Activated naive CD8-positive, alpha-beta T cell treated with anti-CD3 and anti-CD28 coated beads, Interleukin-2, amount 50 U/mL, for 16 hours (primary cell): ENCODE data around the gene SRCIN1.

Source experiments
- DNase-seq: peaks from one replicate; pipeline ENCODE4 v3.0.0-alpha.2; 2020; ENCODE audit warnings: low read depth, low spot score

The SRCIN1 gene

GRCh38 chr17:38617967-38618760, 12.4 kb upstream of the SRCIN1 start:
- DNase-seq: no peak

- no peak for DNase-seq
Observed at GRCh38 chr17:38617074-38617860, 11.5 kb upstream of the SRCIN1 start.

DNA sequence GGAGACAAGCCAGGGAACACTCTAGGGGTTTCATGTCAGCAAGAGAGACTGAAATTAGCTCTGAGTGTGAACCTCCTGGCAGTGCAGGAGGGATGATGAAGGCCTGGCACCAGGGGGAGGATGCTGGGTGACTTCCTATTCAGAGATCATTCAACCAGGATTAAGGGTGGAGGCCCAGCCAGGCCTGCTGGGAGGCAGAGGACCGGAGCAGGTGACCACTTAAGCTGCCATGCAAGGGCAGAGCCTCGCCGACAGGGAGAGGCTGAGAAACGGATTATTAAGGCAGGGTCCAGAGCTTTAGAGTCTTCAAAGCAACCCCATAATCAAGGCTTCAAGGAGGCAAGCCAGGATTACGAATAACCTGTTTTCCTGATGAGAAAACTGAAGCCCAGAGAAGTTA, 10.6 kb upstream of the SRCIN1 start:
- no peak for DNase-seq

- no peak for DNase-seq
Observed at GRCh38 chr17:38613981-38614779, 8.4 kb upstream of the SRCIN1 start.

DNA sequence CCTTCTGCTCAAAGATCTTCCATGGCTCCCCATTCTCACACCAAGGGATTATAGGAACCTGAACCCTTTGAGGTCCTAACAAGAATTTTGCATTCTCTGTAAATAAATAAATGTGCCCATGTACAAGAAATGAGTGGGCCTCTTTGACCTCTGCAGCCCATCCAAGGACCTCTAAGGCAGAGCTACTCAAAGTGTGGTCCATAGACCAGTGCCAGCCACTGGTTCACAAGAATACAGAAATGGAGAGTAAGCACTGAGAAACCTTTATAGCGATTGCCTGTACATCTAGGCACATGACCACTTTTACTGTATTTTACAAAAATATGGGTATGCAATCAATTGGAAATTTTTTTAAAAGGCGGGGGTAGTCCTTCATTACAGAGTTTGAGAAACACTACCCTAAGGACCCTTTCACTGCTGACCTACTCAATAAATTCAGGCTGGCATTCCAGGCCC, 7.8 kb upstream of the SRCIN1 start:
- no peak for DNase-seq

DNA sequence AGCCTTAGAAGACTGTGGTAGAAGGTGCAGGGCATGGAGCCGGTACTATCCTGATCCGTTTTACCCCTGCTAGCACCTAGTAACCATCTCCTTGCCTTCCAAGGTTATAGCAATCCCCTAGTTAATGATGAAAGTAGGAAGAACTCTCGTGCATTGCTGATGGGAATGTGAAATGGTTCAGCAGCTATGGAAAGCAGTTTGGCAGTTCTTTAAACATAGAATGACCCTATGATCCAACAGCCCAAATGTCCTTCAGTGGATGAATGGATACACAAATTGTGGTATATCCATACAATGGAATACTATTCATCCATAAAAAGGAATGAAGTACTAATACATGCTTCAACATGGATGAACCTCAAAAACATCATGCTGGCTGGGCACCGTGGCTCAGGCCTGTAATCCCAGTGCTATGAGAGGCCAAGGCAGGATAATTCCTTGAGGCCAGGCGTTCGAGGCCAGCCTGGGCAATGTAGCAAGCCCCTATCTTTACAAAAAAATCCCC, 6.2 kb upstream of the SRCIN1 start:
- DNase-seq: no peak

GRCh38 chr17:38611070-38611786, 5.5 kb upstream of the SRCIN1 start:
- no peak for DNase-seq

DNA sequence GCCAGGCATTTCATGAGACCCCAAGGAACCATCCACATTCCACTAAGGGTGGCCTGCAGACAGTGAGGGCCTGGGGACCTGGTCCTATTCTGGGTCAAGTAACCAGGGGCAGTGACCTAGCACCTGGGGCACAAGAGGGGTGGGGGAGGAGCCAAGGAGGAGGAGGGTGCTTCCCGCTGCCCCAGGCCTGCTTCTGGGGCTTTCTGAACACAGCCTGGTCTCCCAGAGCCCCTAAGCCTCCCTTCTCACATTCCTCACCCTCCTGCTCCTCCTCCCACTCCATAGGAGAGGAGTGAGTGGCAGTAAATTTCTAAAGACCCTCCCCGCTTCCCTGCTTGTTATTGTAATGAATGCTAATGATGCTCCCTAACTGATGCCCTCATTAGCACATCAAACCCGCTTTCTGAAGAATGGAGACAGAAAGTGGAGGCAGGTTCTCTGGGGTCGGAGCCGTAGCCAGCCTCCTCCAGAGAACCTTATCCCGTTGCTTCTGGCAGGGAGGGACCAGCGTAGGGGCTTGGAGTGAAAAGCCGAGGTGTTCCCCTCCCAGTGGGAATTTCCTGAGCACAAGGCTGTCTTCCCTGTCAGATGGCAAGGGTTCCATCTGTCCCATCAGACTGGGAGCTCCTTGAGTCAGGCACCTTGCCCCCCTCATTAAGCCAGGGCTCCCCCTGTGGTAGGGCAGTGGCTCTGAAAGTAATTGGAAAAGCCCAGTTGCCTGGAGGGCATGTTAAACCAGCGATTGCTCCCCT, 3.7 kb upstream of the SRCIN1 start:
- DNase-seq: no peak

DNA sequence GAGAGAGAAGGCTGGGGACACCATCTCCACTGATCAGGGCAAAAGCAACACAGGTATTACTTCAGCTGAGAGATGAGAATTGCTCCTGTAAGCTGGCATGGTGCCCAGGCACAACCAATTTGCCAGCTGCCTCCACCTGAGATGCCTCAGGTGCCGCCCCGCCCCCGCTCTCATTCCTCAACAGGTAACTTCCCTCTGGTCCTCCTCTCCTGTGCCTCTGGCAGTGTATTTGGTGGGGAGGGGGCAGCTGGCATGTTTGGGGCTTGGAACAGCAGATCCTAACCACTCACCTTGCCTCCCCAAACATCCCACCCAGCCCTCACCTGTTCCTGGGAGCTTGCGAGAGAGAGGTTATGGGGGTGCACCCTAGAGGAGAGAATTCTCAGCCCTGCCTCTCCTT, 2.9 kb upstream of the SRCIN1 start:
- DNase-seq: no peak

GRCh38 chr17:38606646-38607611, 1.2 kb upstream of the SRCIN1 start:
- no peak for DNase-seq

GRCh38 chr17:38605411-38605840, 326 bp downstream of the SRCIN1 start:
- no peak for DNase-seq

DNA sequence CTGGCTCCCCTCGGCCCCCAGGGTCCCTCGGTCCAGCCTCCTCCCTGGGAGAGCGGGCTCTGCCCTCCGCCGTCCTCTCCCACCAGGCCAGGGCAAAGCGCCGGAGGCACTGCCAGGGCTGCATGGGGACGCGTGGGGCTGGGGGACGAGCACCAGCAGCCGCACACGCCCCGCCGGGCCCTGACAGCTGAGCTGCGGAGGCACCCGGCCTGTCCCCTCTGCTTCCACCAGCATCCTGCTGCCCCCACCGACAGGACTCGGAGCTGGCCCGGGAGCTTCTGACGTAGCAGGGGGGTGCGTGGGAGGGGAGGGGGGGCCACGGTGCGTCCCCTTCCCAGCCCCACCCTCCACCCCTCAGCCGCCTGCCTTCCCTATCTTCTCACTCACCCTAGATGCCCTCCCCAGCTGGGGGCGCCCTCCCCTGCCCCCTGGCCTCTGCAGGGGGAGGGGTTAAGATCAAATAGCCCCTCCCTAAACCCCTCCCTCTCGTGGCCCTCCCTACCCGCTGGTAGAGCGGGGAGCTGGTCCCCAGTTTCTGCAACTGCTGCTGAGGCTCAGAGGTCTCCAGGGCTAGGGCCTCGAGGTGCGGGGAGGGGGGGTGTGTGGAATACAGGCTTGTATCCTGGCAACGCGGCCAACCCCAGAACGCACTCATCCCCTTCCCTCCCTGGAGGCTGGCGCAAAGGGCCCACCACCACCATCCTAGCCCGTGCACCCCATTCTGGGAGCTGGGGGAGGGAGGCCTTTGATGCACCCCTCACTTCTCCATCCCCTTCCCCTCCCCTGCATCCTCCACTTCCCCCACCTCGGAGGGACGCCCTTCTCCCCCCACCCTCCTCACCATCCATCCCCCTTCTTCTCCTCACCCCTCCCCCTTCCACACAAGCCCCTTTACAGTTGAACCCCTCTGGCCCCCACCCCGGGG, 1.0 kb downstream of the SRCIN1 start:
- no peak for DNase-seq

- no peak for DNase-seq
Observed at GRCh38 chr17:38603786-38604478, 1.8 kb downstream of the SRCIN1 start.

DNA sequence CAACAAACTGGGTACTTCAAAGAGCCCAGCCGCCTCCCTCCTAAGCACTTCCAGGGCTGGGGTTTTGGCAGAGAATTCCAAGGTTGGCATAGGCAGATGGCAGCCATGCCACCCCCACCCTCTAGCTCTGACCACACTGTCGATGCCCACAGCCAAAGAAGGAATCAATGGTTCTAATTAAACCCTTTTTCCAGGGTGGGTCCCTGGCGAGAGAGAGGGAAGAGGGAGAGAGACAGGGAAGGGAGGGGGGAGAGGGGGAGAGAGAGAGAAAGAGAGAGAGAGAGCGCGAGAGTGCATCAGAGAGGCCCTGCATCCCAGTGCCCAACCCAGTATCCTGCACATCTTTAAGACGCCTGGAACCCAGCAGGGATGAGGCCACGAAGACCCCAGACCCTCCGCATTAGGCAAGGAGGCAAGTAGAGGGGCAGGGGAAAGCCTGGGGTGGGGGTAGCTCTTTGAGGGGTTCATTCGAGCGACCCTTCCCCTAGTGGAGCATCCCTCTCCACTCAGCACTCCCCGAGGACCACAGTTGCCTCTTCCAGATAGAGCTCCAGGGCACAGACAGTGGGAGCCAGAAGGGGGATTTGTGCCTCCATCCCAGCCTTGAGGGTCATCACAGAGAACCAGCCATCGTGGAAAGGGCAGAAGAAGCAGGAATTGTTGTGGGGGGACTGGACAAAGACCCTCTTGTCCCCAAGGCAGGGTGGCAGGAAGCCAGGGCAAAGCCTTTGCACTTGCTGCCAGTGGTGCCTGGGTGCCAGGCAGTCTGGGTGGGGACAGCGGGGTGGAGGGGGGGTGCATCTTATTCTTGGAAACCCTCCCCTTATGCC, 2.6 kb downstream of the SRCIN1 start:
- no peak for DNase-seq

- no peak for DNase-seq
Observed at GRCh38 chr17:38602453-38602852, 3.3 kb downstream of the SRCIN1 start.

GRCh38 chr17:38601539-38602351, 4.0 kb downstream of the SRCIN1 start:
- DNase-seq: no peak
